GM18507 (cell line): Measurements from ENCODE around the gene SH3RF2.

ENCODE experiments used
- DNase-seq: peaks from one replicate; pipeline ENCODE4 v3.0.0; 2011; ENCODE audit warnings: low read depth; ENCODE audit not compliant: insufficient read length; ENCODE audit errors: extremely low spot score
- FAIRE-seq: peaks from 2 replicates; lab custom pipeline; 2011; peaks lifted over from hg19 to GRCh38; lab: Jason Lieb, UNC

SH3RF2 gene

GRCh38 chr5:146060221-146060585 is 123.8 kb downstream of the SH3RF2 start:
- DNase-seq (no peak), FAIRE-seq (no peak)

GRCh38 chr5:146066968-146067367 is 130.6 kb downstream of the SH3RF2 start:
- DNase-seq = no peak
- FAIRE-seq = no peak

- FAIRE-seq = no peak
These were observed 131.8 kb downstream of the SH3RF2 start for GRCh38 chr5:146068206-146068605.

GRCh38 chr5:146068977-146069779 is 132.8 kb downstream of the SH3RF2 start:
- DNase-seq (no peak), FAIRE-seq (no peak)

More at GRCh38 chr5:146068206-146068605, 131.8 kb downstream of the SH3RF2 start:
- no peak for DNase-seq

GRCh38 chr5:146069780-146070099 is 133.4 kb downstream of the SH3RF2 start:
- DNase-seq (no peak), FAIRE-seq (peak; percentile 39)

GRCh38 chr5:146070746-146071145 is 134.4 kb downstream of the SH3RF2 start:
- FAIRE-seq = no peak
- no peak for DNase-seq

GRCh38 chr5:146071171-146071570 is 134.8 kb downstream of the SH3RF2 start:
- FAIRE-seq (no peak), DNase-seq (no peak)

- DNase-seq (no peak), FAIRE-seq (no peak)
These were observed 136.2 kb downstream of the SH3RF2 start for GRCh38 chr5:146072595-146072994.

- FAIRE-seq (no peak), DNase-seq (no peak)
These were observed 137.0 kb downstream of the SH3RF2 start for GRCh38 chr5:146073239-146073900.

- DNase-seq (no peak), FAIRE-seq (no peak)
These were observed 139.7 kb downstream of the SH3RF2 start for GRCh38 chr5:146076028-146076427.

GRCh38 chr5:146076455-146076854 is 140.1 kb downstream of the SH3RF2 start:
- DNase-seq = no peak
- FAIRE-seq = no peak

- FAIRE-seq (no peak), DNase-seq (no peak)
These were observed 142.2 kb downstream of the SH3RF2 start for GRCh38 chr5:146078566-146078965.

- DNase-seq (no peak), FAIRE-seq (no peak)
These were observed 143.5 kb downstream of the SH3RF2 start for GRCh38 chr5:146079695-146080373.

- FAIRE-seq = no peak
- no peak for DNase-seq
These were observed 145.2 kb downstream of the SH3RF2 start for GRCh38 chr5:146081556-146081955.

- FAIRE-seq (peak; percentile 91), DNase-seq (peak; percentile 9)
These were observed 146.4 kb downstream of the SH3RF2 start for GRCh38 chr5:146082798-146083197.

- FAIRE-seq (no peak), DNase-seq (no peak)
These were observed 148.0 kb downstream of the SH3RF2 start for GRCh38 chr5:146084376-146084775.

- DNase-seq (no peak), FAIRE-seq (no peak)
These were observed 151.7 kb downstream of the SH3RF2 start for GRCh38 chr5:146088098-146088497.

- FAIRE-seq = no peak
- DNase-seq = no peak
These were observed 152.9 kb downstream of the SH3RF2 start for GRCh38 chr5:146089287-146089686.

- FAIRE-seq = no peak
- no peak for DNase-seq
These were observed 155.5 kb downstream of the SH3RF2 start for GRCh38 chr5:146091881-146092280.

GRCh38 chr5:146098047-146098446 is 161.7 kb downstream of the SH3RF2 start:
- no peak for FAIRE-seq
- DNase-seq = no peak

- no peak for FAIRE-seq
These were observed 165.3 kb downstream of the SH3RF2 start for GRCh38 chr5:146101646-146102045.

More at GRCh38 chr5:146101646-146102045, 165.3 kb downstream of the SH3RF2 start:
- no peak for DNase-seq
